IPS DF 4.7 (cell line): Measurements from ENCODE around the gene SLC16A9.

ENCODE experiments used
- DNase-seq: peaks from one replicate; pipeline ENCODE4 v3.0.0-alpha.2; 2013; ENCODE audit warnings: low spot score; ENCODE audit errors: extremely low read depth

SLC16A9 gene

GRCh38 chr10:59631237-59631636 lies 78.4 kb downstream of the SLC16A9 start:
- no peak for DNase-seq

GRCh38 chr10:59628965-59629364 lies 80.7 kb downstream of the SLC16A9 start:
- no peak for DNase-seq

- DNase-seq: no peak
Observed at GRCh38 chr10:59628456-59628855, 81.2 kb downstream of the SLC16A9 start.

- DNase-seq: no peak
Observed at GRCh38 chr10:59627366-59628018, 82.2 kb downstream of the SLC16A9 start.

GRCh38 chr10:59626523-59626869 lies 83.2 kb downstream of the SLC16A9 start:
- no peak for DNase-seq

- peak; percentile 49 for DNase-seq
Observed at GRCh38 chr10:59625721-59626522, 83.7 kb downstream of the SLC16A9 start.

GRCh38 chr10:59624951-59625350 lies 84.7 kb downstream of the SLC16A9 start:
- DNase-seq: no peak

GRCh38 chr10:59624136-59624535 lies 85.5 kb downstream of the SLC16A9 start:
- DNase-seq: no peak

- no peak for DNase-seq
Observed at GRCh38 chr10:59623133-59624121, 86.2 kb downstream of the SLC16A9 start.

- DNase-seq: peak; percentile 44
Observed at GRCh38 chr10:59622320-59623132, 87.1 kb downstream of the SLC16A9 start.

- DNase-seq: no peak
Observed at GRCh38 chr10:59621771-59622170, 87.9 kb downstream of the SLC16A9 start.

GRCh38 chr10:59618666-59619065 lies 91.0 kb downstream of the SLC16A9 start:
- DNase-seq: no peak

- no peak for DNase-seq
Observed at GRCh38 chr10:59617996-59618395, 91.7 kb downstream of the SLC16A9 start.

- no peak for DNase-seq
Observed at GRCh38 chr10:59611048-59611447, 98.6 kb downstream of the SLC16A9 start.

- no peak for DNase-seq
Observed at GRCh38 chr10:59607970-59608369, 101.7 kb downstream of the SLC16A9 start.

GRCh38 chr10:59606551-59606961 lies 103.1 kb downstream of the SLC16A9 start:
- no peak for DNase-seq

GRCh38 chr10:59601985-59602384 lies 107.7 kb downstream of the SLC16A9 start:
- no peak for DNase-seq
